Astrocyte (in vitro differentiated cells and primary cell): ENCODE measurements around the gene MPO.

Experiments
- CTCF ChIP-seq: IDR thresholded peaks from 2 replicates; pipeline ENCODE4 v1.5.1; 2011; ENCODE audit warnings: low read depth, mild to moderate bottlenecking, inconsistent platforms, low read length, moderate library complexity; ENCODE audit not compliant: insufficient read depth
- EZH2 ChIP-seq: IDR thresholded peaks from 2 replicates; pipeline ENCODE4 v1.6.1; 2012; ENCODE audit warnings: mild to moderate bottlenecking, low read length, inconsistent platforms; ENCODE audit not compliant: insufficient read depth

GRCh38 chr17:58283674-58284612 is 3.2 kb upstream of the MPO start:
- no peak for TF ChIP-seq CTCF
- no peak for TF ChIP-seq EZH2
